A673 (cell line): ENCODE data around the gene YRDC. TPM values are rescaled to one million over a fixed set of nuclear protein-coding genes. Genes with fewer than 3 reads are reported as not detected.

Experiments used
- BruUV-seq: library from RNA; stranded (reverse); fragments of 400-500 nt; replicated peaks from 2 replicates; lab custom pipeline; 2021; lab: Mats Ljungman, UMichigan
- CTCF ChIA-PET: fragments of 300-600 bp; sonication (Branson Sonifier 250); formaldehyde crosslinking; loops from one replicate; lab custom pipeline; 2022; ENCODE audit warnings: antibody characterized with exemption; lab: Charles Lee
- POLR2A ChIA-PET: fragments of 300-600 bp; sonication (Branson Sonifier 250); formaldehyde crosslinking; loops from one replicate; lab custom pipeline; 2022; ENCODE audit warnings: antibody characterized with exemption; ENCODE audit not compliant: low non-redundant PET; lab: Charles Lee
- DNase-seq: peaks from one replicate; pipeline ENCODE4 v3.0.0-alpha.2; 2015; ENCODE audit warnings: low spot score
- H3K27ac ChIP-seq: fragments of 200-600 bp; sonication (generic); 2 replicates; pipeline ENCODE4 v1.5.1; 2016; ENCODE audit warnings: mixed run types, low read depth, mild to moderate bottlenecking, mixed read lengths, antibody characterized with exemption, low read length; ENCODE audit not compliant: poor library complexity, severe bottlenecking
- H3K27me3 ChIP-seq: fragments of 200-600 bp; sonication (generic); replicated peaks from 2 replicates; pipeline ENCODE4 v1.6.1; 2017; ENCODE audit warnings: mixed run types, low read depth, mild to moderate bottlenecking, mixed read lengths, antibody characterized with exemption, low read length; ENCODE audit not compliant: insufficient read depth, poor library complexity
- H3K36me3 ChIP-seq: fragments of 200-600 bp; sonication (generic); 2 replicates; pipeline ENCODE4 v1.6.1; 2016; ENCODE audit warnings: mixed run types, mild to moderate bottlenecking, mixed read lengths, antibody characterized with exemption, low read length; ENCODE audit not compliant: insufficient read depth, poor library complexity, severe bottlenecking
- H3K4me1 ChIP-seq: fragments of 200-600 bp; sonication (generic); 2 replicates; pipeline ENCODE4 v1.6.1; 2017; ENCODE audit warnings: mixed run types, mild to moderate bottlenecking, mixed read lengths, antibody characterized with exemption, low read length; ENCODE audit not compliant: insufficient read depth, poor library complexity, severe bottlenecking
- H3K4me3 ChIP-seq: fragments of 200-600 bp; sonication (generic); 2 replicates; pipeline ENCODE4 v1.5.1; 2016; ENCODE audit warnings: low read depth, mixed run types, mild to moderate bottlenecking, mixed read lengths, low read length; ENCODE audit not compliant: poor library complexity, severe bottlenecking
- H3K9me3 ChIP-seq: fragments of 200-600 bp; sonication (generic); 2 replicates; pipeline ENCODE4 v1.6.1; 2016; ENCODE audit warnings: mixed run types, low read depth, mild to moderate bottlenecking, mixed read lengths, antibody characterized with exemption, low read length; ENCODE audit not compliant: poor library complexity, severe bottlenecking
- EZH2 ChIP-seq: fragments of 200-600 bp; sonication (generic); IDR thresholded peaks from 2 replicates; pipeline ENCODE4 v1.6.1; 2017; ENCODE audit warnings: borderline replicate concordance, low read depth, mild to moderate bottlenecking, mixed read lengths, antibody characterized with exemption, low read length; ENCODE audit not compliant: poor library complexity, severe bottlenecking
- intact Hi-C: fragments of 100-400 bp; cut with micrococcal nuclease; formaldehyde crosslinking; loops from one replicate; pipeline ENCODE4 v1.10.0; 2022; ENCODE audit not compliant: unreplicated experiment
- total RNA-seq: library from RNA; stranded (reverse); gene quantifications from 2 replicates; pipeline ENCODE4 v1.2.3, GENCODE V29; 2021
- TF ChIP-seq, protein P1 (sequence below): fragments of 300-800, 200-600 bp; sonication (generic); conservative IDR thresholded peaks from 2 replicates; pipeline ENCODE4 v1.5.1; 2017; ENCODE audit warnings: low read depth, mild to moderate bottlenecking, antibody characterized with exemption, low read length, moderate library complexity, mixed read lengths

YRDC gene
- total RNA-seq, 1 experiment from 2014 or later = 38.5 TPM

DNA sequence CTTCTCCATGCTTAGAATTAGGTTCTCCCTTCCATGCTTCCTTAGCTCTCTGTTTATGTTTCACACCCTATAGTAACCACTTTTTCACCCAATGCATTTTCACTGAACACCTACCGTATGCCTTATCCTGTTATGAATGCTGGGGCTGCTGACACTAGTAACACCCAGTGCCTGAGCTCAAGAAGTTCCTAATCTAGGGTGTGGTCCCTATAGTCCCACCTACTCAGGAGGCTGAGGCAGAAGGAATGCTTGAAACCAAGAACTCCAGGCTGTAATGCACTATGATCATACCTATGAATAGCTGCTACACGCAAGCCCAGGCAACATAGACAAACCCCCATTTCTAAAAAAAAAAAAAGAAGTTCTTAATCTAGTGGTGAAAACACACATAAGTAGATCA lies 48.6 kb downstream of the YRDC start:
- CTCF ChIA-PET = no interaction called here
- POLR2A ChIA-PET = no interaction called here
- H3K4me1 ChIP-seq = no peaks in the 10 kb centered on the region
- no peaks in the 10 kb centered on the region for H3K9me3 ChIP-seq
- TF ChIP-seq, protein P1, sequence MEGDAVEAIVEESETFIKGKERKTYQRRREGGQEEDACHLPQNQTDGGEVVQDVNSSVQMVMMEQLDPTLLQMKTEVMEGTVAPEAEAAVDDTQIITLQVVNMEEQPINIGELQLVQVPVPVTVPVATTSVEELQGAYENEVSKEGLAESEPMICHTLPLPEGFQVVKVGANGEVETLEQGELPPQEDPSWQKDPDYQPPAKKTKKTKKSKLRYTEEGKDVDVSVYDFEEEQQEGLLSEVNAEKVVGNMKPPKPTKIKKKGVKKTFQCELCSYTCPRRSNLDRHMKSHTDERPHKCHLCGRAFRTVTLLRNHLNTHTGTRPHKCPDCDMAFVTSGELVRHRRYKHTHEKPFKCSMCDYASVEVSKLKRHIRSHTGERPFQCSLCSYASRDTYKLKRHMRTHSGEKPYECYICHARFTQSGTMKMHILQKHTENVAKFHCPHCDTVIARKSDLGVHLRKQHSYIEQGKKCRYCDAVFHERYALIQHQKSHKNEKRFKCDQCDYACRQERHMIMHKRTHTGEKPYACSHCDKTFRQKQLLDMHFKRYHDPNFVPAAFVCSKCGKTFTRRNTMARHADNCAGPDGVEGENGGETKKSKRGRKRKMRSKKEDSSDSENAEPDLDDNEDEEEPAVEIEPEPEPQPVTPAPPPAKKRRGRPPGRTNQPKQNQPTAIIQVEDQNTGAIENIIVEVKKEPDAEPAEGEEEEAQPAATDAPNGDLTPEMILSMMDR = no peak
- TF ChIP-seq EZH2 = no peak
- no peak for DNase-seq
- H3K36me3 ChIP-seq = no peaks in the 10 kb centered on the region
- H3K27ac ChIP-seq = no peak overlapping the region
- H3K27me3 ChIP-seq = peaks cover 82% of the 10 kb centered on the region
- no TSS peak for BruUV-seq
- intact Hi-C loops = no loop called here
- no peak overlapping the region for H3K4me3 ChIP-seq

DNA sequence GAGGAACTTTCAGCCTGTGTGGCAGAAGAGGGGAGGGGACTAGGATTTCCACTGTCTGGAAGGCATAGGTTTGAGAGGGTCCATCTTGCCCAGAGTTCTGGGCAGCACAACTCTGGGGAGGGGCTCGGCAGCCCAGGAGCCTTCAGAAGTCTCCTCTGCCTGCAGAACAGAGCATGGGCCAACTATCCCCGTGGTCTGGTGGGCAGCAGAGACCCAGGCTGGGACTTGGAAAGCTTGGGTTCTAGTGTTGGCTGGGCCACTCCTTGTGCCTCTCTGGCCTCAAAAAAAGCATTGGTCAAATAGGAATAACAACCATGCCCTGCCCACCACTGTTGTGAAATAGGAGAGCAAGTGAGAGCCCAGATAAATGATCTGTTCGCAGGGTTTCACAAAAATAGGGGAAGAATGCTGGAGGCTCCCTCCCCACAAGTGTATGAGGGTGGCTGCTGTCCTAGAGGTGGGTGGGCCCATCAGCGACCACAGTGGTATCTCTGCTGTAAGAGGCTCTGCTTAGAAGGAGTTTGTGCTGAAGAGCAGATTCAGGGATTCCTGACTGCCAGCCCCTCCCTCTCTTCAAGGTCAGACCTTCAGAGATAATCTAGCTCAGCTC lies 52.0 kb downstream of the YRDC start:
- Histone ChIP-seq H3K27me3 (peaks cover 85% of the 10 kb centered on the region), H3K27ac (no peak overlapping the region), H3K9me3 (no peaks in the 10 kb centered on the region), H3K36me3 (no peaks in the 10 kb centered on the region), H3K4me1 (no peaks in the 10 kb centered on the region), H3K4me3 (no peak overlapping the region)
- no TSS peak for BruUV-seq
- POLR2A ChIA-PET = no interaction called here
- CTCF ChIA-PET = no interaction called here
- TF ChIP-seq, protein P1 = no peak
- no peak for TF ChIP-seq EZH2
- intact Hi-C loops = no loop called here
- no peak for DNase-seq

- H3K27ac ChIP-seq = no peak overlapping the region
- ChIA-PET CTCF (no interaction called here), POLR2A (no interaction called here)
- no peaks in the 10 kb centered on the region for H3K4me1 ChIP-seq
- intact Hi-C loops = no loop called here
- DNase-seq = no peak
- no peak for TF ChIP-seq EZH2
- TF ChIP-seq, protein P1 = no peak
- H3K27me3 ChIP-seq = peaks cover 88% of the 10 kb centered on the region
- H3K36me3 ChIP-seq = no peaks in the 10 kb centered on the region
- no TSS peak for BruUV-seq
- H3K9me3 ChIP-seq = no peaks in the 10 kb centered on the region
- no peak overlapping the region for H3K4me3 ChIP-seq
Measured at GRCh38 chr1:37755290-37755689, 52.7 kb downstream of the YRDC start.
